ENCODE measurements around the gene MICAL3.

The MICAL3 gene

GRCh38 chr22:17814830-17815229 is 209.5 kb downstream of the MICAL3 start:
- TF ChIP-seq, protein P1, sequence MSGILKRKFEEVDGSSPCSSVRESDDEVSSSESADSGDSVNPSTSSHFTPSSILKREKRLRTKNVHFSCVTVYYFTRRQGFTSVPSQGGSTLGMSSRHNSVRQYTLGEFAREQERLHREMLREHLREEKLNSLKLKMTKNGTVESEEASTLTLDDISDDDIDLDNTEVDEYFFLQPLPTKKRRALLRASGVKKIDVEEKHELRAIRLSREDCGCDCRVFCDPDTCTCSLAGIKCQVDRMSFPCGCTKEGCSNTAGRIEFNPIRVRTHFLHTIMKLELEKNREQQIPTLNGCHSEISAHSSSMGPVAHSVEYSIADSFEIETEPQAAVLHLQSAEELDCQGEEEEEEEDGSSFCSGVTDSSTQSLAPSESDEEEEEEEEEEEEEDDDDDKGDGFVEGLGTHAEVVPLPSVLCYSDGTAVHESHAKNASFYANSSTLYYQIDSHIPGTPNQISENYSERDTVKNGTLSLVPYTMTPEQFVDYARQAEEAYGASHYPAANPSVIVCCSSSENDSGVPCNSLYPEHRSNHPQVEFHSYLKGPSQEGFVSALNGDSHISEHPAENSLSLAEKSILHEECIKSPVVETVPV (CRISPR knock-in tag; IDR thresholded peaks at IDR 0.05): no peak
- TF ChIP-seq, protein P2, sequence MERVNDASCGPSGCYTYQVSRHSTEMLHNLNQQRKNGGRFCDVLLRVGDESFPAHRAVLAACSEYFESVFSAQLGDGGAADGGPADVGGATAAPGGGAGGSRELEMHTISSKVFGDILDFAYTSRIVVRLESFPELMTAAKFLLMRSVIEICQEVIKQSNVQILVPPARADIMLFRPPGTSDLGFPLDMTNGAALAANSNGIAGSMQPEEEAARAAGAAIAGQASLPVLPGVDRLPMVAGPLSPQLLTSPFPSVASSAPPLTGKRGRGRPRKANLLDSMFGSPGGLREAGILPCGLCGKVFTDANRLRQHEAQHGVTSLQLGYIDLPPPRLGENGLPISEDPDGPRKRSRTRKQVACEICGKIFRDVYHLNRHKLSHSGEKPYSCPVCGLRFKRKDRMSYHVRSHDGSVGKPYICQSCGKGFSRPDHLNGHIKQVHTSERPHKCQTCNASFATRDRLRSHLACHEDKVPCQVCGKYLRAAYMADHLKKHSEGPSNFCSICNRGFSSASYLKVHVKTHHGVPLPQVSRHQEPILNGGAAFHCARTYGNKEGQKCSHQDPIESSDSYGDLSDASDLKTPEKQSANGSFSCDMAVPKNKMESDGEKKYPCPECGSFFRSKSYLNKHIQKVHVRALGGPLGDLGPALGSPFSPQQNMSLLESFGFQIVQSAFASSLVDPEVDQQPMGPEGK (CRISPR knock-in tag; IDR thresholded peaks at IDR 0.05; ENCODE audit: borderline replicate concordance): no peak
- no peak for TF ChIP-seq ZC3H10 (CRISPR knock-in tag; IDR thresholded peaks at IDR 0.05)
- TF ChIP-seq, protein P3, sequence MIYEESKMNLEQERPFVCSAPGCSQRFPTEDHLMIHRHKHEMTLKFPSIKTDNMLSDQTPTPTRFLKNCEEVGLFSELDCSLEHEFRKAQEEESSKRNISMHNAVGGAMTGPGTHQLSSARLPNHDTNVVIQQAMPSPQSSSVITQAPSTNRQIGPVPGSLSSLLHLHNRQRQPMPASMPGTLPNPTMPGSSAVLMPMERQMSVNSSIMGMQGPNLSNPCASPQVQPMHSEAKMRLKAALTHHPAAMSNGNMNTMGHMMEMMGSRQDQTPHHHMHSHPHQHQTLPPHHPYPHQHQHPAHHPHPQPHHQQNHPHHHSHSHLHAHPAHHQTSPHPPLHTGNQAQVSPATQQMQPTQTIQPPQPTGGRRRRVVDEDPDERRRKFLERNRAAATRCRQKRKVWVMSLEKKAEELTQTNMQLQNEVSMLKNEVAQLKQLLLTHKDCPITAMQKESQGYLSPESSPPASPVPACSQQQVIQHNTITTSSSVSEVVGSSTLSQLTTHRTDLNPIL (CRISPR knock-in tag; IDR thresholded peaks at IDR 0.05; ENCODE audit: low read depth): no peak
- ATAC-seq: no peak

DNA sequence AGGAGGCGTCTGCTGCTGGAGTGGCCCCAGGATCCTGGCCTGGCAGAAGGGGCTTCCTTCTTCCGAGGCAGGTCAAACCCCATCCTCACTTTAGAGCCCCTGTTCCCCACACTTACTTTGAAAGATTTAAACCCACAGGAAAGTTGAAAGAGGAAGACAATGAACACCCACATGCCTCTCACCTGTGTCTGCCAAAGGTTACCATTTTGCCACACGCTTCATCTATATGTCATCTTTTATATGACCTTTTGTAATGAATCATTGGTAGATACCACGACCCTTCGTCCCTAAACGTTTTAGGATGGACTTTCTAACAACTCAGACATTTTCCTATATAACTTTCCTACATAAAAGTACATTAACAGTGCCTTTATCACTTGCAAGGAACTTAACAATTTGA is 210.3 kb downstream of the MICAL3 start:
- no peak for ATAC-seq
- TF ChIP-seq ZFP3 (CRISPR knock-in tag; IDR thresholded peaks at IDR 0.05) (no peak), OSR1 (CRISPR knock-in tag; IDR thresholded peaks at IDR 0.05) (no peak), RARB (CRISPR knock-in tag; IDR thresholded peaks at IDR 0.05) (no peak), TCF4 (CRISPR knock-in tag; IDR thresholded peaks at IDR 0.05; ENCODE audit: borderline replicate concordance) (no peak), ZNF565 (CRISPR knock-in tag; conservative IDR thresholded peaks at IDR 0.05; ENCODE audit: low read depth) (no peak)

GRCh38 chr22:17811119-17811518 is 213.2 kb downstream of the MICAL3 start:
- ATAC-seq: no peak

DNA sequence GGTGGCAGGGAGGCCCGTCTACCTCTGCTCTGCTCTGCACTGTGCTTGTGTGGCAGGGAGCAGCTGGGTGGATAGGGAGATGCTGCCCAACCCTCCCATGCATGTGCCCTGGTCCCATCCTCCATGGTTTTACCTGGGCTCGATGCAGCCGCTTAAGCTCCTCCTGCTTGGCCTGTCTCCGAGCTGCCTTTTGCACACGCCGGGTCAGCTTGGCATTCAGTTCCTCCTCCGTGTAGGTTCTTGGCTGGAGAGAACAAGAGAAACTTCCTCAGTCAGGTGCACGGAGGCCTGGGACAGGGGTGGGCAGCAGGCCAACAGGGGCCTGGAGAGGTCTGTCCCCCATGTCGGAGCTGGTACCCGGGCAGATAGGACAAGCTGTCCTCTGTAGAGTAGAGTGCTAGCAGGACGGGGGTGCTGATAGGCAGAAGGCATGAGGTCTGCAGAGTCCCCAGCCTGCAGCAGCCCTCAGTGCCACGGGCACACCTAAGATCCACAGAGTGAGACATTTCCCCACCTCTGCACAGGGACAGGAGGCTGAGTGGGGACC is 213.7 kb downstream of the MICAL3 start:
- ATAC-seq: no peak
- no peak for TF ChIP-seq TSHZ2 (CRISPR knock-in tag; IDR thresholded peaks at IDR 0.05)
- TF ChIP-seq OSR1 (CRISPR knock-in tag; IDR thresholded peaks at IDR 0.05): no peak
- no peak for TF ChIP-seq CSDC2 (CRISPR knock-in tag; IDR thresholded peaks at IDR 0.05)
- no peak for TF ChIP-seq ZFP30 (CRISPR knock-in tag; IDR thresholded peaks at IDR 0.05)
- TF ChIP-seq ZNF70 (CRISPR knock-in tag; IDR thresholded peaks at IDR 0.05): no peak
- TF ChIP-seq, protein P2 (CRISPR knock-in tag; IDR thresholded peaks at IDR 0.05; ENCODE audit: borderline replicate concordance): no peak
- TF ChIP-seq ISL1 (CRISPR knock-in tag; IDR thresholded peaks at IDR 0.05): no peak
- TF ChIP-seq SNAI2 (CRISPR knock-in tag; IDR thresholded peaks at IDR 0.05): no peak
- TF ChIP-seq ZNF565 (CRISPR knock-in tag; conservative IDR thresholded peaks at IDR 0.05; ENCODE audit: low read depth): no peak
- TF ChIP-seq ZNF8 (CRISPR knock-in tag; IDR thresholded peaks at IDR 0.05): no peak

More at GRCh38 chr22:17811119-17811518, 213.2 kb downstream of the MICAL3 start:
- TF ChIP-seq TCF4 (CRISPR knock-in tag; IDR thresholded peaks at IDR 0.05; ENCODE audit: borderline replicate concordance) (no peak), OSR1 (CRISPR knock-in tag; IDR thresholded peaks at IDR 0.05) (no peak), ZFP30 (CRISPR knock-in tag; IDR thresholded peaks at IDR 0.05) (no peak), ZNF565 (CRISPR knock-in tag; conservative IDR thresholded peaks at IDR 0.05; ENCODE audit: low read depth) (no peak), GLIS3 (CRISPR knock-in tag; IDR thresholded peaks at IDR 0.05) (no peak), ZFP3 (CRISPR knock-in tag; IDR thresholded peaks at IDR 0.05) (no peak), ISL1 (CRISPR knock-in tag; IDR thresholded peaks at IDR 0.05) (no peak), BACH2 (CRISPR knock-in tag; IDR thresholded peaks at IDR 0.05; ENCODE audit: borderline replicate concordance) (no peak), RARB (CRISPR knock-in tag; IDR thresholded peaks at IDR 0.05) (no peak), ZNF70 (CRISPR knock-in tag; IDR thresholded peaks at IDR 0.05) (no peak), PPARA (CRISPR knock-in tag; IDR thresholded peaks at IDR 0.05; ENCODE audit: borderline replicate concordance) (no peak), ESRRG (CRISPR knock-in tag; IDR thresholded peaks at IDR 0.05) (no peak), ZC3H10 (CRISPR knock-in tag; IDR thresholded peaks at IDR 0.05) (no peak), CSDC2 (CRISPR knock-in tag; IDR thresholded peaks at IDR 0.05) (no peak), ARNTL (CRISPR knock-in tag; IDR thresholded peaks at IDR 0.05; ENCODE audit: borderline replicate concordance, low read depth) (no peak), SNAI2 (CRISPR knock-in tag; IDR thresholded peaks at IDR 0.05) (no peak), ZNF8 (CRISPR knock-in tag; IDR thresholded peaks at IDR 0.05) (no peak), TOX (CRISPR knock-in tag; IDR thresholded peaks at IDR 0.05; ENCODE audit: borderline replicate concordance) (no peak)
- TF ChIP-seq, protein P2 (CRISPR knock-in tag; IDR thresholded peaks at IDR 0.05; ENCODE audit: borderline replicate concordance): no peak
- TF ChIP-seq, protein P3 (CRISPR knock-in tag; IDR thresholded peaks at IDR 0.05; ENCODE audit: low read depth): no peak
